DND-41 (cell line): ENCODE measurements around the gene RHOD.

Experiments used
- CTCF ChIP-seq: IDR thresholded peaks from 2 replicates; pipeline ENCODE4 v1.5.1; 2012; ENCODE audit warnings: borderline replicate concordance, low read length, moderate library complexity, mild to moderate bottlenecking; ENCODE audit not compliant: poor library complexity, severe bottlenecking; ENCODE audit errors: extremely low read depth
- EZH2 ChIP-seq: IDR thresholded peaks from 3 replicates; pipeline ENCODE4 v1.6.1; 2012; ENCODE audit warnings: borderline replicate concordance, low read depth, mild to moderate bottlenecking, moderate library complexity, low read length, inconsistent platforms; ENCODE audit not compliant: severe bottlenecking

- TF ChIP-seq CTCF (no peak), EZH2 (no peak)
Measured at GRCh38 chr11:67099831-67100324, 43.2 kb downstream of the RHOD start.
